ENCODE data around the gene RBM11. TPM values are rescaled to one million over a fixed set of nuclear protein-coding genes. Genes with fewer than 3 reads are reported as not detected.
A peak's percentile ranks its signal among the peaks of the same experiment; 100 is the strongest.
"Not testable (repeated sequence)": the region's sequence is repeated elsewhere in the genome, so short reads cannot be mapped to it uniquely, and the experiment has no call there.

Gene RBM11
- total RNA-seq (2021) (2.4 and 4.5 TPM in 2 replicates), Bru-seq, nascent RNA (percentile 46 among the genes with signal in this experiment), BruChase-seq, experiment 1, labeled RNA remaining after a 2-hour chase (percentile 50 among the genes with signal in this experiment), BruChase-seq, experiment 2, labeled RNA remaining after a 6-hour chase (percentile 50 among the genes with signal in this experiment)
- long read RNA-seq, partial matches to known transcripts: 0 of 3 reads
- long read RNA-seq, other reads (novel, unspliced or antisense): 0 of 3 reads

GRCh38 chr21:14215971-14216641, at the start of gene RBM11:
Gene RBM11 (plus strand): TSS chr21:14216157. CDS start chr21:14216187, 30 bp downstream.
- TSS peak; percentile 80 for BruUV-seq (replicated peaks)
- CTCF ChIA-PET: no interaction called here
- peak within 1 kb of the TSS; percentile 95 for H3K4me3 ChIP-seq

GRCh38 chr21:14166463-14167223, 49.3 kb upstream of the RBM11 start:
- H3K4me2 ChIP-seq; H3K36me3 ChIP-seq (ENCODE audit: low read depth); POLR2A ChIA-PET (ENCODE audit: unreplicated experiment); H3F3A ChIP-seq (ENCODE audit: insufficient read depth, low read depth); H3K79me2 ChIP-seq (ENCODE audit: low read depth); H2AFZ ChIP-seq; intact Hi-C loops (cut with micrococcal nuclease; ENCODE audit: unreplicated experiment); BruUV-seq (replicated peaks); H3K4me3 ChIP-seq; H4K20me1 ChIP-seq (ENCODE audit: insufficient read depth); H3K4me1 ChIP-seq (replicated peaks; ENCODE audit: insufficient read depth); H3K9me2 ChIP-seq (ENCODE audit: insufficient read depth); CTCF ChIA-PET; H3K27me3 ChIP-seq (ENCODE audit: insufficient read depth, low read depth); H3K27ac ChIP-seq; H3K9me3 ChIP-seq (ENCODE audit: insufficient read depth, low read depth): not testable (repeated sequence)
- DNase-seq: peak in 1 of 2 experiments; percentile 47

More at GRCh38 chr21:14215971-14216641, at the start of gene RBM11:
- Histone ChIP-seq H3K36me3 (ENCODE audit: low read depth) (no peaks in the 10 kb centered on the region), H4K20me1 (ENCODE audit: insufficient read depth) (no peaks in the 10 kb centered on the region), H3K27me3 (ENCODE audit: insufficient read depth, low read depth) (no peaks in the 10 kb centered on the region), H3F3A (ENCODE audit: insufficient read depth, low read depth) (no peaks in the 10 kb centered on the region), H3K4me2 (peak within 1 kb of the TSS; percentile 91), H3K9me3 (ENCODE audit: insufficient read depth, low read depth) (no peaks in the 10 kb centered on the region), H3K79me2 (ENCODE audit: low read depth) (no peaks in the 10 kb centered on the region), H2AFZ (peak within 1 kb of the TSS; percentile 99), H3K9me2 (ENCODE audit: insufficient read depth) (no peaks in the 10 kb centered on the region; the same call in 1 of the 2 replicates), H3K27ac (no peak within 1 kb of the TSS), H3K4me1 (replicated peaks; ENCODE audit: insufficient read depth) (no peaks in the 10 kb centered on the region)
- DNase-seq: peak; percentile 43 to 75
- POLR2A ChIA-PET (ENCODE audit: unreplicated experiment): no interaction called here
- intact Hi-C loops (cut with micrococcal nuclease; ENCODE audit: unreplicated experiment): no loop called here
- TF ChIP-seq CTCF (conservative IDR thresholded peaks at IDR 0.05) (no peak), EZH2 (IDR thresholded peaks at IDR 0.05; ENCODE audit: low read depth) (no peak)

- H3K4me1 ChIP-seq (replicated peaks; ENCODE audit: insufficient read depth): no peaks in the 10 kb centered on the region
- POLR2A ChIA-PET (ENCODE audit: unreplicated experiment): no interaction called here
- intact Hi-C loops (cut with micrococcal nuclease; ENCODE audit: unreplicated experiment): no loop called here
- DNase-seq: no peak
- H4K20me1 ChIP-seq (ENCODE audit: insufficient read depth): no peaks in the 10 kb centered on the region
- H3K9me2 ChIP-seq (ENCODE audit: insufficient read depth): no peaks in the 10 kb centered on the region
- TF ChIP-seq EZH2 (IDR thresholded peaks at IDR 0.05; ENCODE audit: low read depth) (no peak), CTCF (conservative IDR thresholded peaks at IDR 0.05) (no peak)
- H2AFZ ChIP-seq: no peak overlapping the region
- no peak overlapping the region for H3K4me3 ChIP-seq
- H3K4me2 ChIP-seq: no peak overlapping the region
- no TSS peak for BruUV-seq (replicated peaks)
- H3K27ac ChIP-seq: no peak overlapping the region
- H3K79me2 ChIP-seq (ENCODE audit: low read depth): no peaks in the 10 kb centered on the region
- no peaks in the 10 kb centered on the region for H3K9me3 ChIP-seq (ENCODE audit: insufficient read depth, low read depth)
- no peaks in the 10 kb centered on the region for H3K27me3 ChIP-seq (ENCODE audit: insufficient read depth, low read depth)
- no peaks in the 10 kb centered on the region for H3K36me3 ChIP-seq (ENCODE audit: low read depth)
- CTCF ChIA-PET: interaction anchor here (0.6 kb wide), 1 partner anchor 1699 kb away, joined by 3 read pairs; no protein-coding TSS in a partner anchor
- H3F3A ChIP-seq (ENCODE audit: insufficient read depth, low read depth): no peaks in the 10 kb centered on the region
Observed at GRCh38 chr21:14206222-14206621, 9.7 kb upstream of the RBM11 start.

Data from PC-9 (cell line).